Stomach (tissue), 9 donors: Measurements from ENCODE around the gene CCDC69. TPM values are rescaled to one million over a fixed set of nuclear protein-coding genes. Genes with fewer than 3 reads are reported as not detected.

Experiments used
- DNase-seq, 2 donors: peaks; one replicate each; pipeline versions ENCODE4 v3.0.0 to v3.0.0-alpha.2; 2013 to 2019
- H3K27ac ChIP-seq, 5 donors: fragments of 200-600 bp in 4 of 5; sonication (generic) in 4 of 5; one replicate each; pipeline ENCODE4 v1.5.1; 2013 to 2019; ENCODE audit warnings: mild to moderate bottlenecking in 1 of 5, moderate library complexity in 1 of 5
- H3K27me3 ChIP-seq, 3 donors: fragments of 200-600 bp; sonication (generic); one replicate each; pipeline ENCODE4 v1.5.1; 2017 to 2019; ENCODE audit warnings: mixed run types in 1 of 3
- H3K36me3 ChIP-seq, 4 donors: fragments of 200-600 bp; sonication (generic); 1 replicate in 3 of 4; 2 replicates in 1 of 4; pipeline ENCODE4 v1.5.1; 2016 to 2019
- H3K4me1 ChIP-seq, 4 donors: fragments of 200-600 bp; sonication (generic); one replicate each; pipeline ENCODE4 v1.5.1; 2016 to 2019
- H3K4me3 ChIP-seq, 4 donors: fragments of 200-600 bp; sonication (generic) in 3 of 4; one replicate each; pipeline ENCODE4 v1.5.1; 2016 to 2019; ENCODE audit warnings: mild to moderate bottlenecking in 1 of 4
- H3K9me3 ChIP-seq, 4 donors: fragments of 200-600 bp; sonication (generic); one replicate each; pipeline ENCODE4 v1.5.1; 2016 to 2019
- EP300 ChIP-seq: sonication (generic); formaldehyde crosslinking; IDR thresholded peaks from one replicate; pipeline ENCODE4 v1.6.1; 2017; ENCODE audit warnings: antibody characterized with exemption
- POLR2A ChIP-seq, 4 donors: fragments of 450-650 bp; IDR thresholded peaks; one replicate each; pipeline ENCODE4 v1.6.1; 2016; ENCODE audit warnings: antibody characterized with exemption in 4 of 4, control low read depth in 2 of 4, mild to moderate bottlenecking in 1 of 4, moderate library complexity in 1 of 4
- POLR2AphosphoS5 ChIP-seq, 3 donors: sonication (generic); formaldehyde crosslinking; IDR thresholded peaks; one replicate each; pipeline ENCODE4 v1.6.1; 2016; ENCODE audit warnings: antibody characterized with exemption in 3 of 3
- WGBS, 5 donors: extraction: QIAGEN DNeasy Blood & Tissue Kit in 3 of 5; methylation state at CpG; one replicate each; pipeline versions ENCODE4 v1.1.5 to v1.1.7; 2013 to 2018; 5-methylcytosine and 5-hydroxymethylcytosine counted together
- intact Hi-C: fragments of 100-400 bp; cut with DNase I; formaldehyde crosslinking; loops from one replicate; pipeline ENCODE4 v1.15.1; 2023; ENCODE audit warnings: low total_unique reads
- polyA plus RNA-seq, 3 donors: library from polyadenylated mRNA; stranded (reverse); fragments of 200-250 nt; gene quantifications; one replicate each; pipeline ENCODE4 v1.2.3, GENCODE V29; 2013
- total RNA-seq, 5 donors: library from RNA; depleted of rRNA; stranded (reverse); fragments of >200 nt; gene quantifications; one replicate each; pipeline versions ENCODE4 v1.1.0 to v1.2.3, GENCODE V29; 2014 to 2016
- TF ChIP-seq, protein P1 (sequence below), 7 experiments: fragments of 450-650 bp in 4 of 7; fragments of 200-600 bp in 3 of 7; sonication (generic) in 3 of 7; IDR thresholded peaks; one replicate each; pipeline ENCODE4 v1.5.1; 2016 to 2019; ENCODE audit warnings: antibody characterized with exemption in 7 of 7, control low read depth in 2 of 7, mild to moderate bottlenecking in 1 of 7
- donor health status: healthy with polysubstance abuse.
- donor health status: Bipolar disorder and iron deficiency.
- donor health status: healthy.

The CCDC69 gene
- total and polyA plus RNA-seq, 8 donors: 5.5 to 173 (median 31.0) TPM

DNA sequence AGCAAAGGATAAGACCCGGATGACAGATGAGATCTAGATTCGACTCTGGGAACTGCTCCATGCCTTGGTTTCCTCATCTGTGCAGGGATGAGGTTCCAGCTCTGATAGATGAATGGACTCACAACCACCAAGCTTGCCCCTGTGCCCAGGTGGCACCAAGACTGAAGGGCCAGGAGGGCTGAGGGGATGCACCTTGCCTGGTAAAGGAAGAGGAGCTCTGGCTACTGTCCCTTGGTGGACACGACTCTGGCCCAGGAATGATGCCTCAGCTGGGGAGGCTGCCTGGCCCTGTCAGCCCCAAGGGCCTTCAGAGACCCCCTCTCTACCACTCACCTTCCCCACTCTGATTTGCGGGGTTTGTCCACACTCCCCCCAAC lies 41.4 kb downstream of the CCDC69 start:
- no peaks in the 10 kb centered on the region for H3K27me3 ChIP-seq
- no peaks in the 10 kb centered on the region for H3K9me3 ChIP-seq
- H3K4me3 ChIP-seq: no peak overlapping the region
- intact Hi-C loops: no loop called here
- H3K4me1 ChIP-seq: no peaks in the 10 kb centered on the region
- peaks cover 0 to 81% (median 68%) of the 10 kb centered on the region in 4 donors for H3K36me3 ChIP-seq
- no peak overlapping the region for H3K27ac ChIP-seq
- DNase-seq: no peak
- TF ChIP-seq POLR2A (IDR thresholded peaks at IDR 0.05) (no peak), EP300 (no peak), POLR2AphosphoS5 (IDR thresholded peaks at IDR 0.05) (no peak)
- TF ChIP-seq, protein P1, sequence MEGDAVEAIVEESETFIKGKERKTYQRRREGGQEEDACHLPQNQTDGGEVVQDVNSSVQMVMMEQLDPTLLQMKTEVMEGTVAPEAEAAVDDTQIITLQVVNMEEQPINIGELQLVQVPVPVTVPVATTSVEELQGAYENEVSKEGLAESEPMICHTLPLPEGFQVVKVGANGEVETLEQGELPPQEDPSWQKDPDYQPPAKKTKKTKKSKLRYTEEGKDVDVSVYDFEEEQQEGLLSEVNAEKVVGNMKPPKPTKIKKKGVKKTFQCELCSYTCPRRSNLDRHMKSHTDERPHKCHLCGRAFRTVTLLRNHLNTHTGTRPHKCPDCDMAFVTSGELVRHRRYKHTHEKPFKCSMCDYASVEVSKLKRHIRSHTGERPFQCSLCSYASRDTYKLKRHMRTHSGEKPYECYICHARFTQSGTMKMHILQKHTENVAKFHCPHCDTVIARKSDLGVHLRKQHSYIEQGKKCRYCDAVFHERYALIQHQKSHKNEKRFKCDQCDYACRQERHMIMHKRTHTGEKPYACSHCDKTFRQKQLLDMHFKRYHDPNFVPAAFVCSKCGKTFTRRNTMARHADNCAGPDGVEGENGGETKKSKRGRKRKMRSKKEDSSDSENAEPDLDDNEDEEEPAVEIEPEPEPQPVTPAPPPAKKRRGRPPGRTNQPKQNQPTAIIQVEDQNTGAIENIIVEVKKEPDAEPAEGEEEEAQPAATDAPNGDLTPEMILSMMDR (IDR thresholded peaks at IDR 0.05): no peak
- WGBS, 5 donors: 86 to 97% (median 91%) methylated on average over 3 to 4 of the region's 4 CpGs

DNA sequence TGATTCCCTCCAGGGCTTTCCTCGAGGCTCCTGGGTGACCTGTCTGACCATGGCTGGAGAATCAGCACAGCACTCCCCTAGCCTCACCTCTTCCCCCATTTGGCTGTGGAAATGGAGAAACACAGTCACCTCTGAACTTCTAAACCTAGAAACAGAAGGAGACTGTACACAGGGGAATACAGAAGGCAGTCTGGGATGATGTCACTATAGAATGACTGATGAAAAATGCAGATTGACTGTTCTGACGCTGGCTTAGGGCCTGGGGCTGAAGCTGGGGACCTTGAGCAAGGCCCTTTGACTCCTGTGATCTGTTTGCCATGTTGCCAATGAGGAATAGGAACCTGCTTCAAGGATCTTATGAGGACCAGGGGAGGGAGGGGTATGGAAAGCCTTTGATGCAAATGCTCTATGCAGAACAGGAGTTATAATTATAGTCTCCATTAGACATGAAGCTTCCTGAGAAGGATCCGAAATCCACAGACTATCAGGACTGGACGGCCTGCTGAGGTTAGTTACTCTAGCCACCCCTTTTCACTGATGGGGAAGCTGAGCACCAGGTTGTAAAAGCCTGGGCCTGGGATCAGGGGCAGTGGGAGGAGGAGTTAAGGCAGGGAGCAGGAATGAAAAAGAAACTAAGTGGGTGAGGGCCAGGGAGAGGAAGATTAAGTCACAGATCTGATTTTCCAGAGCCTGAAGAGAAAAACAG lies 41.9 kb downstream of the CCDC69 start:
- WGBS, 5 donors: 74 to 85% (median 79%) methylated on average over 4 of the region's 4 CpGs

DNA sequence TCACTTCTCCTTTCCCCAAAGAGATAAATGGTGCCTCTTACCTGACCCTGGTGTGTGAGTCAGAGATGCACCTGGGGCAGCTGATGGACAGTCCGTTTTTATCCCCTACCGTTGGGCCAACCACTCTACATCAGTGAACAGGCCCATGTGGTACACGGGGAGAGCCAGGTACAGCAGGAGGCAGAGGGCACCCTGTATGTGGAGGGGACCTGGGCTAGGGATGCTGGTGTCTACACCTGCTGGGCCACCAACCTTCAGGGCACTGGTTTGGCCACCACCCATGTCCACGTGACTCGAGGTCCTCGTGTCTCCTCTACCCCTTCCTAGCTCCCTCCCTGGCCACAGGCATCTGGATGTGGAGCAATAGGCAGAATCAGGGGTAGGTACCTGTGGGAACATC lies 43.6 kb downstream of the CCDC69 start:
- WGBS, 5 donors: 80 to 95% (median 94%) methylated on average over 5 to 6 of the region's 6 CpGs
- Histone ChIP-seq H3K4me3 (no peak overlapping the region), H3K27ac (no peak overlapping the region), H3K4me1 (no peaks in the 10 kb centered on the region), H3K27me3 (no peaks in the 10 kb centered on the region), H3K36me3 (peaks cover 0 to 65% (median 51%) of the 10 kb centered on the region in 4 donors), H3K9me3 (no peaks in the 10 kb centered on the region)
- DNase-seq: no peak
- no peak for TF ChIP-seq POLR2A (IDR thresholded peaks at IDR 0.05)
- TF ChIP-seq EP300: no peak
- no peak for TF ChIP-seq POLR2AphosphoS5 (IDR thresholded peaks at IDR 0.05)
- TF ChIP-seq, protein P1 (IDR thresholded peaks at IDR 0.05): no peak
- intact Hi-C loops: no loop called here

More for the DNA sequence above, 41.9 kb downstream of the CCDC69 start:
- Histone ChIP-seq H3K4me3 (no peak overlapping the region), H3K27me3 (no peaks in the 10 kb centered on the region), H3K4me1 (no peaks in the 10 kb centered on the region), H3K27ac (no peak overlapping the region), H3K9me3 (no peaks in the 10 kb centered on the region), H3K36me3 (peaks cover 0 to 76% (median 64%) of the 10 kb centered on the region in 4 donors)
- intact Hi-C loops: no loop called here
- DNase-seq: no peak
- TF ChIP-seq POLR2AphosphoS5 (IDR thresholded peaks at IDR 0.05) (no peak), EP300 (no peak)
- TF ChIP-seq, protein P1 (IDR thresholded peaks at IDR 0.05): no peak

DNA sequence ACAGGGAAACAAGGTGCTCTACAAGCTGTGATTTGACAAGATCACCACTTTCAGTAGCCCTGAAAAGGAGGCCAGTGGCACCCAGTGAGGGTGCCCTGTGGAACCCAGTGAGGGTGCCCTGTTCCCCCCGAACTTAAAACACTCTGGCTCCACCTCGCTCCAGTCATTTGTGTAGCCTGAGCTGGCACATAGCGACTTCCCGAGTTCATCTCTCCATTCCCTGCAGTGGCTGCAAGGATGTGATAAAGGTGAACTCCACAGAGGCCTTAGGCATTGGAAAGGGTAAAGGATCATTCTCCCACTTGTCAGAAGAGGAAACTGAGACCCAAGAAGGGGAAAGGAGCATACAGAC lies 44.4 kb downstream of the CCDC69 start:
- 91 to 97% (median 95%) methylated on average over 4 of the region's 4 CpGs for WGBS, 5 donors
- Histone ChIP-seq H3K4me1 (peaks cover 0 to under 1% (median under 1%) of the 10 kb centered on the region in 4 donors), H3K27me3 (no peaks in the 10 kb centered on the region), H3K36me3 (peaks cover 0 to 58% (median 43%) of the 10 kb centered on the region in 4 donors), H3K9me3 (no peaks in the 10 kb centered on the region), H3K27ac (no peak overlapping the region), H3K4me3 (no peak overlapping the region)
- intact Hi-C loops: no loop called here
- TF ChIP-seq EP300 (no peak), POLR2AphosphoS5 (IDR thresholded peaks at IDR 0.05) (no peak), POLR2A (IDR thresholded peaks at IDR 0.05) (no peak)
- TF ChIP-seq, protein P1 (IDR thresholded peaks at IDR 0.05): no peak
- no peak for DNase-seq
